VCaP (cell line): ENCODE measurements around the gene SPRY4.
"Not testable (repeated sequence)": the region's sequence is repeated elsewhere in the genome, so short reads cannot be mapped to it uniquely, and the experiment has no call there.

ENCODE experiments used
- H3K27ac ChIP-seq: fragments of 450-650 bp; 2 replicates; pipeline ENCODE4 v1.5.1; 2017
- CTCF ChIP-seq: fragments of 450-650 bp; conservative IDR thresholded peaks from 2 replicates; pipeline ENCODE4 v1.5.1; 2017; ENCODE audit warnings: mild to moderate bottlenecking, moderate library complexity

Gene SPRY4

GRCh38 chr5:142280066-142281007 is 44.5 kb downstream of the SPRY4 start:
- no peak for TF ChIP-seq CTCF
- H3K27ac ChIP-seq: no peak overlapping the region; the same call in 1 of the 2 replicates

- TF ChIP-seq CTCF: no peak
Measured at GRCh38 chr5:142278627-142279026, 46.2 kb downstream of the SPRY4 start.

GRCh38 chr5:142277796-142278195 is 47.0 kb downstream of the SPRY4 start:
- H3K27ac ChIP-seq: peak overlapping the region; percentile 61
- no peak for TF ChIP-seq CTCF

More at GRCh38 chr5:142278627-142279026, 46.2 kb downstream of the SPRY4 start:
- peak overlapping the region; percentile 61 for H3K27ac ChIP-seq

- no peak for TF ChIP-seq CTCF
- no peak overlapping the region; the same call in 1 of the 2 replicates for H3K27ac ChIP-seq
Measured at GRCh38 chr5:142276517-142276916, 48.3 kb downstream of the SPRY4 start.

- no peak for TF ChIP-seq CTCF
Measured at GRCh38 chr5:142275496-142275895, 49.3 kb downstream of the SPRY4 start.

GRCh38 chr5:142272596-142272995 is 52.2 kb downstream of the SPRY4 start:
- not testable (repeated sequence) for H3K27ac ChIP-seq

More at GRCh38 chr5:142275496-142275895, 49.3 kb downstream of the SPRY4 start:
- H3K27ac ChIP-seq: no peak overlapping the region

GRCh38 chr5:142264084-142264483 is 60.7 kb downstream of the SPRY4 start:
- not testable (repeated sequence) for H3K27ac ChIP-seq

GRCh38 chr5:142263346-142263745 is 61.5 kb downstream of the SPRY4 start:
- no peak for TF ChIP-seq CTCF
- H3K27ac ChIP-seq: no peak overlapping the region
